OCI-LY3 (cell line): ENCODE measurements around the gene DYNC1I1.
A peak's percentile ranks its signal among the peaks of the same experiment; 100 is the strongest.

Source experiments
- H2AFZ ChIP-seq: fragments of 200-600, 300-600 bp; shearing (Covaris generic); 2 replicates; pipeline ENCODE4 v1.6.0; 2014; ENCODE audit warnings: antibody characterized with exemption, low read depth, low read length
- H3K27ac ChIP-seq: fragments of 200-600, 300-600 bp; sonication (generic); 2 replicates; pipeline ENCODE4 v1.5.1; 2014; ENCODE audit warnings: mild to moderate bottlenecking, low read length, moderate library complexity, mixed read lengths
- H3K27me3 ChIP-seq: fragments of 200-600, 300-600 bp; sonication (generic); 2 replicates; pipeline ENCODE4 v1.6.1; 2014; ENCODE audit warnings: low read depth, low read length, mixed read lengths
- H3K36me3 ChIP-seq: fragments of 200-600, 300-600 bp; sonication (generic); replicated peaks from 2 replicates; pipeline ENCODE3; 2014; ENCODE audit warnings: low read depth, low read length, mixed read lengths
- H3K4me1 ChIP-seq: fragments of 300-600, 200-600 bp; sonication (generic); 2 replicates; pipeline ENCODE4 v1.6.1; 2014; ENCODE audit warnings: low read length, mixed read lengths
- H3K4me2 ChIP-seq: fragments of 200-600, 300-600 bp; sonication (generic); 2 replicates; pipeline ENCODE4 v1.6.1; 2014; ENCODE audit warnings: low read length, mixed read lengths
- H3K4me3 ChIP-seq: fragments of 300-600, 200-600 bp; sonication (generic); 2 replicates; pipeline ENCODE4 v1.5.1; 2014; ENCODE audit warnings: antibody characterized with exemption, mild to moderate bottlenecking, low read length, moderate library complexity
- H3K79me2 ChIP-seq: fragments of 300-600, 200-600 bp; shearing (Covaris generic); 2 replicates; pipeline ENCODE4 v1.6.1; 2014; ENCODE audit warnings: mild to moderate bottlenecking, low read length, mixed read lengths
- H3K9ac ChIP-seq: fragments of 300-600, 200-600 bp; shearing (Covaris generic); 2 replicates; pipeline ENCODE4 v1.6.0; 2014; ENCODE audit warnings: mild to moderate bottlenecking, low read length, moderate library complexity
- H3K9me3 ChIP-seq: fragments of 200-600, 300-600 bp; shearing (Covaris generic); 2 replicates; pipeline ENCODE4 v1.6.1; 2014; ENCODE audit warnings: low read length, mixed read lengths; ENCODE audit not compliant: insufficient read depth
- H4K20me1 ChIP-seq: fragments of 200-600, 300-600 bp; sonication (generic); 2 replicates; pipeline ENCODE4 v1.6.1; 2016; ENCODE audit warnings: low read length, mixed read lengths; ENCODE audit not compliant: insufficient read depth
- EZH2phosphoT487 ChIP-seq: fragments of 200-600 bp; shearing (Covaris generic); IDR thresholded peaks from 2 replicates; pipeline ENCODE4 v1.6.1; 2018; ENCODE audit warnings: antibody characterized with exemption, mixed run types, low read depth
- TF ChIP-seq, protein P1 (sequence below): fragments of 200-600, 300-600 bp; sonication (generic); IDR thresholded peaks from 2 replicates; pipeline ENCODE4 v1.5.1; 2014; ENCODE audit warnings: antibody characterized with exemption, low read length, low read depth

DYNC1I1 gene

DNA sequence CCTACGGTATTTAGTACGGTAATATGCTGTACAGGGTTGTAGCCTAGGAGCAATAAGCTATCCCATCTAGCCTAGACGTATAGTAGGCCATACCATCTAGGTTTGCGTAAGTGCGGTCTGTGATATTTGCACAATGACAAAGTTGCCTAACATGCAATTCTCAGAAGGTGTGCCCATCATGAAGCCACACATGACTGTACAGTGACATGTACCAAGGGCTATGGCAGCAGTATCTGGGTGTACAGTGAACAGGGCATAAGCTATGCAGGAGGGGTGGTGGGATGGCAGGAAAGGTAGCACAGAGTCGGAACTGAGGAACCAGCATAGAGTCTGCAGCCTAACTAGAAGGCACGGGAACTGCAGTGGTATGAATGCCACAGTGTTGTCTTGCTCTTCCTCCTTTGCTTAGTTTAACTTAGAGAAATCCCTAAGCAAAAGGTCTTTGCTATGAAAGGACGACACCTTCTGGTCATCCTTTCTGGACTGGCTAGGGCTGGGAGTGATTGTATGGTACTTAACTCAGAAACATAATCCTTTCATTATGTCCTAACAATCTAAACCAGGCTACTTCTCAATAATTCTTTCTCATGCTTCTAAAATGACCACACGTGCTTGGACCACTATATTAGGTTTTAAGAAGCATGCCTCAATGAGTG, 93.5 kb downstream of the DYNC1I1 start:
- H2AFZ ChIP-seq = no peak overlapping the region
- TF ChIP-seq, protein P1, sequence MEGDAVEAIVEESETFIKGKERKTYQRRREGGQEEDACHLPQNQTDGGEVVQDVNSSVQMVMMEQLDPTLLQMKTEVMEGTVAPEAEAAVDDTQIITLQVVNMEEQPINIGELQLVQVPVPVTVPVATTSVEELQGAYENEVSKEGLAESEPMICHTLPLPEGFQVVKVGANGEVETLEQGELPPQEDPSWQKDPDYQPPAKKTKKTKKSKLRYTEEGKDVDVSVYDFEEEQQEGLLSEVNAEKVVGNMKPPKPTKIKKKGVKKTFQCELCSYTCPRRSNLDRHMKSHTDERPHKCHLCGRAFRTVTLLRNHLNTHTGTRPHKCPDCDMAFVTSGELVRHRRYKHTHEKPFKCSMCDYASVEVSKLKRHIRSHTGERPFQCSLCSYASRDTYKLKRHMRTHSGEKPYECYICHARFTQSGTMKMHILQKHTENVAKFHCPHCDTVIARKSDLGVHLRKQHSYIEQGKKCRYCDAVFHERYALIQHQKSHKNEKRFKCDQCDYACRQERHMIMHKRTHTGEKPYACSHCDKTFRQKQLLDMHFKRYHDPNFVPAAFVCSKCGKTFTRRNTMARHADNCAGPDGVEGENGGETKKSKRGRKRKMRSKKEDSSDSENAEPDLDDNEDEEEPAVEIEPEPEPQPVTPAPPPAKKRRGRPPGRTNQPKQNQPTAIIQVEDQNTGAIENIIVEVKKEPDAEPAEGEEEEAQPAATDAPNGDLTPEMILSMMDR = peak; percentile 48
- no peak for TF ChIP-seq EZH2phosphoT487
- H3K27me3 ChIP-seq = no peaks in the 10 kb centered on the region
- H3K9me3 ChIP-seq = no peaks in the 10 kb centered on the region
- H3K27ac ChIP-seq = no peak overlapping the region
- H3K4me2 ChIP-seq = no peak overlapping the region
- no peak overlapping the region for H3K4me3 ChIP-seq
- H3K36me3 ChIP-seq = no peaks in the 10 kb centered on the region
- H3K9ac ChIP-seq = no peak overlapping the region
- no peaks in the 10 kb centered on the region for H4K20me1 ChIP-seq
- H3K79me2 ChIP-seq = no peaks in the 10 kb centered on the region
- H3K4me1 ChIP-seq = peaks cover 27% of the 10 kb centered on the region

DNA sequence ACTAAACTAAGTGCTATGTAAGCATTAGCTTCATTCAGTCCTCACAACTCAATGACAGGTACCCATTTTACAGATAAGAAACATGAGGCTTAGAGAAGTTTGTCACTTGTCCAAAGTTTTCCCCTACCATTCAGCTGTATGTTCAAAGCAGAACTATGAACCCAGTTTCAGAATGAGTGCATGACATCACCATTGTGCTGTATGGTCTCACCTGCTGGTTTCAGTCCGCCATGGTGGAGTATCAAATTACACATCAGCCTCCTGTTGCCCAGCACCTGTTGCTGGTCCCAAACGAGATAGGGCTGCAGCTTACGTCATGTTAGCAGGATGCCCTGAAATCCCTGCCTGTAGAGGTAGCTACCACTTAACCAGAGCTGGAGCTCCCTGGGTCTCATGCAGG, 95.0 kb downstream of the DYNC1I1 start:
- no peaks in the 10 kb centered on the region for H4K20me1 ChIP-seq
- H3K4me3 ChIP-seq = peak overlapping the region; percentile 17; the same call in 1 of the 2 replicates
- H3K4me1 ChIP-seq = peaks cover 29% of the 10 kb centered on the region
- no peaks in the 10 kb centered on the region for H3K79me2 ChIP-seq
- no peak overlapping the region; the same call in 1 of the 2 replicates for H2AFZ ChIP-seq
- no peaks in the 10 kb centered on the region for H3K9me3 ChIP-seq
- no peak overlapping the region for H3K9ac ChIP-seq
- peak overlapping the region; percentile 57 for H3K4me2 ChIP-seq
- TF ChIP-seq, protein P1 = no peak
- TF ChIP-seq EZH2phosphoT487 = no peak
- H3K36me3 ChIP-seq = no peaks in the 10 kb centered on the region
- peak overlapping the region; percentile 30 for H3K27ac ChIP-seq
- H3K27me3 ChIP-seq = no peaks in the 10 kb centered on the region

DNA sequence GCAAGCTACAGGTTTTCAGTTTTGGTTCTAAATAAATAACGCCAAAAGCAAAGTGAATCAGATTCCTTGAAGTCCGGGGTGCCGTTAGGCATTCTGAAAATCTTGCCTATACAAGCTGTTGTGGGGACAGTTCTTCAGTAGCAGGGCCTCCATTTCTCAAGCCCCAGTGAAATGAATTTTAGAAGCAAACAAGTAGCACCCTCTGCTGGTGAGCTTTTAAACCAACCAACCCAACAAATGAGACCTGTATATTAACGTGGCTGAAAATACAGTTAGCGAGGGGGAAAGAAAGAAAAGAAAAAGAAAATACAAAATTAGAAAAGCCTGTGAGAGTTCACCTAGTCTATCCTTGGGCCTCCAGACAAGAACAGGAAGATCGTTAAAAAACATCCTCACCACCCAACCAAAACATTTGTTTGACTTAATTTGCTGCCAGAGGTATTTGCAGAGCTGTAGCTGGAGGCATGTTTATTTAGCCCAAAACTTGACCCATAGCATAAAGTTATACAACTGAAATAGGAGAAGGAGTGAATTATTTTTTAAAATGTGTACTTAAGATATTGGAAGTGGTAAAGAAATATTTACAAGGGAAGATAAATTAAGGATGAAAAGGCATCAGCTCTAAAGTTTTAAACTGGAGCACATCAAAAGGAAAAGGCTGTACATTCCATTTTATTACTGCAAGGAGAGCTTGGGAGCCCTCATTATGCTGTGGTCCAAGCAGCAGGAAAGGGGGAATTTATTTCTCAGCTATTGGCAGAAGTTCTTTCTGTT, 98.9 kb downstream of the DYNC1I1 start:
- Histone ChIP-seq H3K27ac (no peak overlapping the region), H3K4me1 (peaks cover 29% of the 10 kb centered on the region), H3K4me3 (peak overlapping the region; percentile 39; the same call in 1 of the 2 replicates), H3K9ac (no peak overlapping the region), H3K36me3 (no peaks in the 10 kb centered on the region), H2AFZ (peak overlapping the region; percentile 83; the same call in 1 of the 2 replicates), H3K27me3 (no peaks in the 10 kb centered on the region), H3K9me3 (no peaks in the 10 kb centered on the region), H4K20me1 (no peaks in the 10 kb centered on the region), H3K79me2 (no peaks in the 10 kb centered on the region), H3K4me2 (peak overlapping the region; percentile 59)
- TF ChIP-seq EZH2phosphoT487 = no peak
- TF ChIP-seq, protein P1 = peak; percentile 83

DNA sequence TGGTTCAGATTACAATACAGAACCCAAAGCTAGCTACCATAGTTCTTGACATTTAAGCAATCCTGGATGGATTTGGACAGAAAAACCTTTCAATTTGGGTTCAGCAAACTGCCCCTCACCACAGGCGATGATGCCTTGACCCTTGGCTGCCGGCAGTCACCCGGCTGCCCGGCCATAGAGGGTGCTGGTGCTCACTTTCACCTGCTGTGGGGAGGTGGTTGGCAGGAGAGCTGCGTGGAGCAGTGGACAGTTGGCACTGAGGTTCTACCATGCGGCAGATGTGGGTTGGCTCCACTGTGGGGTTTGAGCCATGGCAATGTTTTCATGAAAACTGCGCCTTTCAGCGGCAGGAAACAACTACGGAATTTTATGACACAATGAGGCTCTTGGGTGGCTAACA, 99.5 kb downstream of the DYNC1I1 start:
- H3K9ac ChIP-seq = no peak overlapping the region
- H3K27ac ChIP-seq = no peak overlapping the region
- no peak overlapping the region for H3K4me3 ChIP-seq
- no peaks in the 10 kb centered on the region for H3K36me3 ChIP-seq
- H4K20me1 ChIP-seq = no peaks in the 10 kb centered on the region
- no peaks in the 10 kb centered on the region for H3K79me2 ChIP-seq
- TF ChIP-seq, protein P1 = no peak
- TF ChIP-seq EZH2phosphoT487 = no peak
- H3K9me3 ChIP-seq = no peaks in the 10 kb centered on the region
- H3K27me3 ChIP-seq = no peaks in the 10 kb centered on the region
- peaks cover 24% of the 10 kb centered on the region for H3K4me1 ChIP-seq
- H3K4me2 ChIP-seq = no peak overlapping the region
- H2AFZ ChIP-seq = no peak overlapping the region
